ENCODE results near the gene MAP3K6.

MAP3K6 gene

GRCh38 chr1:27379564-27380122 is 12.9 kb upstream of the MAP3K6 start:
- DNase-seq (ENCODE audit: low read depth in 2 of 2, low spot score in 1 of 2), result no peak

GRCh38 chr1:27377760-27378495 is 11.2 kb upstream of the MAP3K6 start:
- no peak for DNase-seq (ENCODE audit: low read depth in 2 of 2, low spot score in 1 of 2)

DNA sequence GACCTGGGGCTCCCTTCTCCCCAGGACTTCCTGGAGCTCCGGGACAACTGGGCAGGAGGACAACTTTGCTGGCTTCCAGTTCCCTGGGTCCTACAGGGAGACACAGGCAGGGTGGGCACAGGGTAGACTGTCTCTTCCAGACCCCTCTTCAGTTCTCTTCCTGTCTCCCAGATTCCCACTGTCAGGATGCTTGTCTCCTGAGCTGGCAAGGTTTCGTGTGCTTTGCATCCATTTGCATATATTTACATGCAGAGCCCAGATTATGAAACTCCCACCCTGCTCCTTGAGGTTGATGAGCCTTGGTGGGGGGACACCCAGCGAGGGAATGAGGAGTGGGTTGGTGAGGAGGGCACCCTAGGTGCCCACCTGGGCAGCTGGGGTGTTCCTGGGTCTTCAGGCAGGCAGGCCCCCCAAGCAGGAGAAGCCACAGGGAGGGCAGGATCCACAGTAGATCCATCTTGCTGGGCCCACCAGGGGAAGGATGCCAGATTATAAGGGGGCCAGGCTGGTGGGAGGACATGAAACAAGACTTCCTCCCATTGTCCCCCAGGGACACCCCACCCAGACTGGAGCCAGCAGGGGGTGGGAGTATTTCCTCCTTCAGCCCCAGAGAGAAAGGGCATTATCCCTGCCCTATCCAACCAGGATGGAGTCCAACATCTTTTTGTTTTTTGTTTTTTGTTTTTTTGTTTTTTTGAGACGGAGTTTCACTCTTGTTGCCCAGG is 7.8 kb upstream of the MAP3K6 start, which contains the start of gene FCN3:
TSS of gene FCN3 (minus strand) at position 463 of the 725 bp plus-strand sequence. CDS start at position 457, 6 bp downstream.
- DNase-seq (ENCODE audit: low read depth in 2 of 2, low spot score in 1 of 2), result no peak

GRCh38 chr1:27372808-27373690 is 6.3 kb upstream of the MAP3K6 start:
- no peak for DNase-seq (ENCODE audit: low read depth in 2 of 2, low spot score in 1 of 2)

- DNase-seq (ENCODE audit: low read depth in 2 of 2, low spot score in 1 of 2), result no peak
Observed at GRCh38 chr1:27372022-27372807, 5.5 kb upstream of the MAP3K6 start.

DNA sequence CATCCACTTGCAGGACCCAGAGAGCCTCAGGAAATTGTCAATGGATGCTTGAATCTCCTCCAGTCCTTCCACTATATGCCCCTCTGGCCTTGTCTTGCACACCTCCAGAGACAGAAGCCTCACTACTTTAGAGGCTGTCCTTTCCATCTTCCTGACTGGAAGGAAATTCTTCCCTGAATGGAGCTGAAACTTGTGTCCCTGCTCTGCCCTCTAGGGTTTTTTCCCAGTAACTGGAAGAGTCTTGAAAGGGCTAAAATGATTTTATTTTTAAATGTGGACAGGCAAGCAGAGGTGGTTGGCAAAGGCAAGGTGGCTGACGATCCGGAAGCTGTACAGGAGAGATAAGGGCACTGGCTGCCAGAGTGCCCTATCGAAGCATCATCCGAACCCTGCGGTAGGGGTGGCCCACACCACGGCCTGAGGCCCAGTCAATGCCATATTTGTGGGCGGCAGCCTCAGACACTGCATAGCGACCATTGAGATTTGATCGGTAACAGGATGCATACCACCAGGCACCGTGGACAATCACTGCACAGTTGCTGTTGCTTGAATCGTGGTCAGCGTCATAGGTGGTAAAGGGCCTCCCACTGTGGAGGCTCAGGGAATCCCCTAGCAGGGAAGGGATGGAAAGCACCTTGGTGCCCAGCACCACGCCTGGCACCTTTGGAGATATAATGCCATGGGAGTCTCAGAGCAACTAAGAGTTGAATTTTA is 2.3 kb upstream of the MAP3K6 start:
- no peak for DNase-seq (ENCODE audit: low read depth in 2 of 2, low spot score in 1 of 2)

DNA sequence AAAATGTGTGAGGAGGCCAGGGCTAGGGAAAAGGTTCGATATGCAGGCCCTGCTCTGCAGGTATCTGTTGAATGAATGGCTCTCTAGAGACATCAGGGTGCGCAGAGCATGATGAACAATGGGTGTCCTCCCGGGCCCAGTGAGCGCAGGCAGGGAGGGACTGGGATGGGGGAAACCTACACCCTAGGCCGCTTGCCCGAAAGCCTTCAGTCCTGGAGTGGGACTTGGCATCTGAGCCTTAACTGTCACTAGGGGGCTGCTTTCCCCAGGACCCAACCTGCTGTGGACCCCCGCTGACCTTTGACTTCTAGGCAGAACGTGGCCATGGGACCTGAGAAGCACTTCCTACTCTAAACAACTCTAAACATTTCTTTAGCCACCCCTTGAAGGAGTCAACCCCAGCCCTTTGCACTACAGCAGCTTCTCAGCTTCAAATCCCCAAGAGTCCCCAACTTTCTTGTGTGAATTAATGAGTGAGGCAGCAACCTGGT is 444 bp upstream of the MAP3K6 start:
- no peak for DNase-seq (ENCODE audit: low read depth in 2 of 2, low spot score in 1 of 2)

GRCh38 chr1:27366113-27366410 is 699 bp downstream of the MAP3K6 start:
- peak; percentile 37 to 41 for DNase-seq (ENCODE audit: low read depth in 2 of 2, low spot score in 1 of 2)

GRCh38 chr1:27365372-27366112 is 1.2 kb downstream of the MAP3K6 start:
- DNase-seq (ENCODE audit: low read depth in 2 of 2, low spot score in 1 of 2), result peak; percentile 52 to 73

DNA sequence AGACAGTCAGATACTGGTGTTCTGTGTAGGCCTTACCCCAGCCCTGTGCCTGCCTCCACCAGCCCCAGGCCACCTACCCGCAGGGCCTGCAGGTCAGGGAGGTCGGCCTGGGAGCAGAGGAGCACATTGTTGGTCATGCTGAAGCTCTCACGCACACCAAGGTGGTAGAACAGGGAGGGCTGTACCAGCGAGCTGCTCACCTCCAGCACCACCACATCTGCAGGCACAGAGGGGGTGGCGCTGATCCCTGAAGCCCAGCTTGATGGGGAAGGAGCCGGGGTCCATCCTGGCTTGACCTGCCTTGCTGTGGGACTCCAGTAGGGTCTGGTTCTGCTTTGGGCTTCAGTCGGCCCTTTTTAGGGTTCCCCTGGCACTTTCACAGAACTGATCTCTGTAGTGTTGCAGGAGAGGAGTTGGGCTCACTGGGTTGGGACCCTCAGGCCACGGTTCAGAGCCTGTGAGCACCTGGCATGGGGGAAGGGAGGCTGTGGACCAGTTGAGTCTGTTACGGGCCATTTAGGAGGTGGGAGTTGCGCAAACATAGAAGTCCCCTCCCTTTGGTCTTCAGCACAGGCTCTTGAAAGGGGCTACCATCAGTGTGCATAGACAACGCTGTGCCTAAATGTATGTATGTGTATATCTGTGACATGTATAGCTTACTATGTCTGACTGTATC is 1.9 kb downstream of the MAP3K6 start:
- no peak for DNase-seq (ENCODE audit: low read depth in 2 of 2, low spot score in 1 of 2)

DNA sequence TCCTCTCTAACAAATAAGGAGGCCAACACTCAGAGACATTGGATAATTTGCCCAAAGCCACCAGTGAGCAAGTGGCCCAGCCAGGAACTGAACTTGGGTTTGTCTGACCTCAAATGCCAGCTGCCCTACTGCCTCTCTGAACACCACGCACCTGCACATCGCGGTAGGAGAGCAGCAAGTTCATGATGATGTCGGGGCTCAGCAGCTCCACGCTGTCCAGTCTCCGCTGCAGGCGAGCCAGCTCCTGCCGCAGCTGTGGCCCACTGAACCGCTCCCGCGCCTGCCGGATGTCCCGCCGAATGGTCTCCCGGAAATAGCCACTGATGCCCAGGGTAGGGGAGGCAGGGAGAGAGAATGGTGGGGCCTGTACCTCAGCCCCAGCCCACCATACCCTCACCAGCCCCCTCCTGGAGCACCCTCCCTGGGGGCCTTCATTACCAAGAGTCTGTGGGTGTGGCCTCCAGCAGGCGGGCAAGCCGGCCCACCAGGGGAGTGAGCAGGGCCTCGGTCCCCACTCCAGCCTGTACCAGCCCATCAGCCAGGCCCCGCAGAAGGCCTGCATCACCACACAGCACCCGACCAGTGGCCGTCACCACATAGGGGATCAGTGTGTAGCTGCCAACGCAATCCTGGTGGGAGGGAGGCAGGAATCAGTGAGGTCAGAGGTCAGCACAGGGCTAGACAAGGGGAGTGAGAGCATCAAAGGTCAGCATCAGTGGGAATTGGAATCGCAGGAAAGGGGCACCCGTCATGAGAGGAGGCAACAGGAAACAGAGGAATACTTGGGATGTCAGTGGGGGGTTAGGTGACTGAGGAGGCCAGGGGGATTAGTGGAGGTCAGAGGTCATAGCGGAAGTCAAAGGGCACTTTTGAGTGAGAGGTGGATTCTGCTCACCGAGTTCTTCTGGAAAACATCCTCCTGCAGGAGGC is 2.7 kb downstream of the MAP3K6 start:
- no peak for DNase-seq (ENCODE audit: low read depth in 2 of 2, low spot score in 1 of 2)

DNA sequence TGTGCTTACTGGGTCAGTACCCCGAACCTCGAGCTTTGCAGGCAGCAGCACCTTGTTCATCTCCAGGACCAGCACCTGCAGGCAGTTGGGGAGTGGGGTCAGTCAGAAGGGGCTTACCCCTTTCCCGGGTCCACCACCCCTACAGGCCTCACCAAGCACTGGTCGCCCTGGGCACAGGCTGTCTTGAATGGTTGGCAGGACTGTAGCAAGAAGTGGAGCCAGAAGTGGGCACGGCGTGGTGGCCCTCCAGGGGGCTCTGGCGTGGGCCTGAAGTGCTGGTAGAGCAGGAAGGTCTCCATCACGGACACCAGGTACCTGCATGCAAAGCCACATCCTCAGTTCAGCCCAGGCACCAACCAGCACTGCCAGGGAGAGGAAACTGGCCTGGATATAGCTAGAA is 5.2 kb downstream of the MAP3K6 start:
- DNase-seq (ENCODE audit: low read depth in 2 of 2, low spot score in 1 of 2), result no peak

GRCh38 chr1:27361044-27361402 is 5.7 kb downstream of the MAP3K6 start:
- no peak for DNase-seq (ENCODE audit: low read depth in 2 of 2, low spot score in 1 of 2)

GRCh38 chr1:27360159-27361043 is 6.4 kb downstream of the MAP3K6 start:
- no peak for DNase-seq (ENCODE audit: low read depth in 2 of 2, low spot score in 1 of 2)

DNA sequence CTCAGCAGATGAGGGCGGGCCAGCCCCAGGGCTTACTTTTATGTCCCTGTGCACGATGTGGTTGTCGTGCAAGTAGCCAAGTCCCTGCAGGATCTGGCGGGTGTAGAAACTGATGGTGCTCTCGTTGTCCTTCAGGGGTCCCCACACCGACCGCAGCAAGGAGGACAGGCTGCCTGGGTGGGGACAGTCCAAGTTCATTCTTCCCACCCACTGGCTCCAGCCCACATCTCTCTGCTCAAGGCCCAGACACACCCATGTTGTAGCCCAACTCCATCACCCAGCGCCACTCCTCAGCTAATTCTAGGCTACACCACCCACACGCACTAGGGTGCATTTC is 7.0 kb downstream of the MAP3K6 start:
- no peak for DNase-seq (ENCODE audit: low read depth in 2 of 2, low spot score in 1 of 2)

GRCh38 chr1:27358928-27359313 is 7.8 kb downstream of the MAP3K6 start:
- no peak for DNase-seq (ENCODE audit: low read depth in 2 of 2, low spot score in 1 of 2)

Data from stimulated activated CD8-positive, alpha-beta memory T cell treated with anti-CD3 and anti-CD28 coated beads, Interleukin-4, amount 100 ng/mL, for 4 hours (primary cell).